Erythroblast (primary cell): ENCODE measurements around the gene GFOD1.
"Not testable (repeated sequence)": the region's sequence is repeated elsewhere in the genome, so short reads cannot be mapped to it uniquely, and the experiment has no call there.

Experiments used
- GATA1 ChIP-seq: IDR thresholded peaks from 2 replicates; pipeline ENCODE4 v1.6.1; 2011; ENCODE audit warnings: low read depth, mild to moderate bottlenecking, control low read depth, low read length, moderate library complexity
- POLR2A ChIP-seq: IDR thresholded peaks from 2 replicates; pipeline ENCODE4 v1.6.1; 2011; ENCODE audit warnings: mild to moderate bottlenecking, low read length

DNA sequence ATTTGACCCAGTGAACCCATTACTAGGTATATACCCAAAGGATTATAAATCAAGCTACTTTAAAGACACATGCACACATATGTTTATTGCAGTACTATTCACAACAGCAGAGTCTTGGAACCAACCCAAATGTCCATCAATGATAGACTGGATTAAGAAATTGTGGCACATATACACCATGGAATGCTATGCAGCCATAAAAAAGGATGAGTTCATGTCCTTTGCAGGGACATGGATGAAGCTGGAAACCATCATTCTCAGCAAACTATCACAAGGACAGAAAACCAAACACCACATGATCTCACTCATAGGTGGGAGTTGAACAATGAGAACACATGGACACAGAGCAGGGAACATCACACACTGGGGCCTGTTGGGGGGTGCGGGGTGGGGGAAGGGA, 98.2 kb downstream of the GFOD1 start:
- TF ChIP-seq POLR2A, GATA1: not testable (repeated sequence)
